T-helper 2 cell treated with Interferon-gamma antibody and Interleukin-4, amounts not matched to agents 100 ng/mL and 5 ng/mL, for 36 hours (primary cell): ENCODE data around the gene PPP4R2. TPM values are rescaled to one million over a fixed set of nuclear protein-coding genes. Genes with fewer than 3 reads are reported as not detected.
"Not testable (repeated sequence)": the region's sequence is repeated elsewhere in the genome, so short reads cannot be mapped to it uniquely, and the experiment has no call there.

ENCODE experiments used
- intact Hi-C: fragments of 100-400 bp; cut with micrococcal nuclease; formaldehyde crosslinking; loops from one replicate; pipeline ENCODE4 v1.15.1; 2023
- total RNA-seq: library from RNA; stranded (reverse); gene quantifications from 2 replicates; pipeline ENCODE4 v1.2.3, GENCODE V29; 2022

Gene PPP4R2
- total RNA-seq, 1 donor from 2014 or later: 97.9 TPM

- intact Hi-C loops: no loop called here
These were observed 24.8 kb downstream of the PPP4R2 start for GRCh38 chr3:73021301-73021835.

GRCh38 chr3:73024836-73025235, 28.2 kb downstream of the PPP4R2 start:
- intact Hi-C loops: no loop called here

GRCh38 chr3:73026111-73026759, 29.6 kb downstream of the PPP4R2 start:
- intact Hi-C loops: no loop called here

- intact Hi-C loops: no loop called here
These were observed 30.1 kb downstream of the PPP4R2 start for GRCh38 chr3:73026760-73027113.

GRCh38 chr3:73028803-73029202, 32.2 kb downstream of the PPP4R2 start:
- intact Hi-C loops: no loop called here

GRCh38 chr3:73029321-73029796, 32.7 kb downstream of the PPP4R2 start:
- intact Hi-C loops: no loop called here

GRCh38 chr3:73030073-73030597, 33.5 kb downstream of the PPP4R2 start:
- intact Hi-C loops: no loop called here

- intact Hi-C loops: no loop called here
These were observed 35.0 kb downstream of the PPP4R2 start for GRCh38 chr3:73031573-73032103.

- intact Hi-C loops: no loop called here
These were observed 40.3 kb downstream of the PPP4R2 start for GRCh38 chr3:73036694-73037591.

- intact Hi-C loops: no loop called here
These were observed 44.9 kb downstream of the PPP4R2 start for GRCh38 chr3:73041537-73041936.

GRCh38 chr3:73043414-73043813, 46.8 kb downstream of the PPP4R2 start:
- intact Hi-C loops: no loop called here

- intact Hi-C loops: no loop called here
These were observed 48.8 kb downstream of the PPP4R2 start for GRCh38 chr3:73045391-73045790.

GRCh38 chr3:73046195-73046594, 49.6 kb downstream of the PPP4R2 start:
- intact Hi-C loops: no loop called here

- intact Hi-C loops: no loop called here
These were observed 52.7 kb downstream of the PPP4R2 start for GRCh38 chr3:73049319-73049718.

- intact Hi-C loops: loop anchor here (2.0 kb wide), 1 partner anchor 76 kb away; no protein-coding TSS in a partner anchor
These were observed 56.2 kb downstream of the PPP4R2 start for GRCh38 chr3:73052857-73053256.

GRCh38 chr3:73055583-73055982, 59.0 kb downstream of the PPP4R2 start:
- intact Hi-C loops: no loop called here

GRCh38 chr3:73056014-73056844, 59.6 kb downstream of the PPP4R2 start:
- intact Hi-C loops: loop anchor here (1.0 kb wide), 2 partner anchors 59 to 117 kb away; no protein-coding TSS in a partner anchor

- intact Hi-C loops: loop anchor here (1.0 kb wide), 2 partner anchors 59 to 117 kb away; no protein-coding TSS in a partner anchor
These were observed 60.2 kb downstream of the PPP4R2 start for GRCh38 chr3:73056845-73057150.

- intact Hi-C loops: no loop called here
These were observed 63.7 kb downstream of the PPP4R2 start for GRCh38 chr3:73060302-73060723.

GRCh38 chr3:73061416-73061815, 64.8 kb downstream of the PPP4R2 start, which contains the start of gene EBLN2:
TSS of gene EBLN2 (plus strand) at chr3:73061659. CDS start at chr3:73062082, 423 bp downstream.
- intact Hi-C loops: no loop called here

GRCh38 chr3:73066243-73066642, 69.6 kb downstream of the PPP4R2 start:
- intact Hi-C loops: not testable (repeated sequence)
